K562 (cell line): Measurements from ENCODE around the gene KIF17. TPM values are rescaled to one million over a fixed set of nuclear protein-coding genes. Genes with fewer than 3 reads are reported as not detected.

Experiments
- ATAC-seq: fragments of 200-7000 bp; cut with Tn5 transposase; 3 replicates; pipeline ENCODE4 v1.9.1; 2020; ENCODE audit warnings: moderate library complexity
- BruUV-seq: library from RNA; stranded (reverse); fragments of 400-500 nt; replicated peaks from 2 replicates; lab custom pipeline; 2021; lab: Mats Ljungman, UMichigan
- CTCF ChIA-PET: fragments of 300-600 bp; formaldehyde crosslinking; extraction: SDS; loops from one replicate; lab custom pipeline; 2021; ENCODE audit warnings: low intra/inter-chr PET ratio; lab: Yijun Ruan, JAX
- POLR2A ChIA-PET: fragments of 300-600, 350-650 bp; sonication (Branson Sonifier 250); formaldehyde crosslinking; extraction: SDS; loops from one replicate; lab custom pipeline; 2021; ENCODE audit warnings: antibody characterized with exemption, inconsistent platforms; lab: Yijun Ruan, JAX
- DNase-seq, 4 experiments: peaks; one replicate each; pipeline versions ENCODE4 v3.0.0 to v3.0.0-alpha.2; 2011 to 2018; ENCODE audit warnings: low spot score in 3 of 4, mixed read lengths in 3 of 4; ENCODE audit errors: extremely low read depth in 1 of 4
- FAIRE-seq: peaks from 2 replicates; lab custom pipeline; 2011; peaks lifted over from hg19 to GRCh38; lab: Jason Lieb, UNC
- H2AFZ ChIP-seq: 2 replicates; pipeline ENCODE4 v1.6.0; 2011; ENCODE audit warnings: low read depth, low read length, control low read depth, inconsistent platforms
- H3K27ac ChIP-seq: fragments of 200-600 bp; 3 replicates; pipeline ENCODE4 v1.8.0; 2011; ENCODE audit warnings: low read depth, mild to moderate bottlenecking, control low read depth, inconsistent platforms, low read length, moderate library complexity, mixed read lengths; ENCODE audit errors: extremely low read depth
- H3K27me3 ChIP-seq, 2 experiments: fragments of 300-600 bp in 1 of 2; 2 replicates in 1 of 2; 3 replicates in 1 of 2; pipeline versions ENCODE4 v1.6.0 to v1.8.0; 2011; ENCODE audit warnings: inconsistent platforms in 2 of 2, low read length in 2 of 2, mild to moderate bottlenecking in 1 of 2, mixed read lengths in 1 of 2, moderate library complexity in 1 of 2; ENCODE audit not compliant: control insufficient read depth in 2 of 2, insufficient read depth in 2 of 2
- H3K36me3 ChIP-seq: fragments of 300-600 bp; 3 replicates; pipeline ENCODE4 v1.8.0; 2011; ENCODE audit warnings: mild to moderate bottlenecking, low read length, inconsistent platforms; ENCODE audit not compliant: control insufficient read depth, insufficient read depth
- H3K4me1 ChIP-seq, 2 experiments: fragments of 200-600 bp in 1 of 2; replicated peaks in 1 of 2; 2 replicates in 1 of 2; 3 replicates in 1 of 2; pipeline versions ENCODE4 v1.5.1 to v1.8.0; 2011; ENCODE audit warnings: inconsistent platforms in 2 of 2, low read length in 2 of 2, mild to moderate bottlenecking in 1 of 2, mixed read lengths in 1 of 2, moderate library complexity in 1 of 2; ENCODE audit not compliant: control insufficient read depth in 2 of 2, insufficient read depth in 2 of 2
- H3K4me2 ChIP-seq: 2 replicates; pipeline ENCODE4 v1.6.1; 2011; ENCODE audit warnings: low read length, control low read depth, inconsistent platforms, mixed read lengths; ENCODE audit not compliant: insufficient read depth
- H3K4me3 ChIP-seq: fragments of 200-600 bp; sonication (generic), shearing (Covaris generic); 2 replicates; pipeline ENCODE4 v1.5.1; 2016; ENCODE audit warnings: control low read depth, inconsistent platforms
- H3K79me2 ChIP-seq: fragments of 200-600 bp; 3 replicates; pipeline ENCODE4 v1.8.0; 2011; ENCODE audit warnings: low read length, inconsistent platforms; ENCODE audit not compliant: control insufficient read depth, insufficient read depth
- H3K9ac ChIP-seq, 2 experiments: 2 replicates each; pipeline versions ENCODE4 v1.6.0 to v1.6.1; 2011; ENCODE audit warnings: low read depth in 2 of 2, low read length in 2 of 2, control low read depth in 1 of 2, inconsistent platforms in 1 of 2, mild to moderate bottlenecking in 1 of 2, mixed read lengths in 1 of 2; ENCODE audit not compliant: insufficient read depth in 1 of 2
- H3K9me1 ChIP-seq: one replicate; pipeline ENCODE4 v1.6.0; 2011; ENCODE audit warnings: inconsistent platforms, mild to moderate bottlenecking, low read length, moderate library complexity; ENCODE audit not compliant: control insufficient read depth, insufficient read depth
- H3K9me3 ChIP-seq: replicated peaks from 2 replicates; pipeline ENCODE4 v1.5.1; 2011; ENCODE audit warnings: low read depth, low read length, inconsistent platforms; ENCODE audit not compliant: control insufficient read depth, insufficient read depth
- H4K20me1 ChIP-seq: replicated peaks from 2 replicates; pipeline ENCODE4 v1.6.1; 2011; ENCODE audit warnings: low read length, inconsistent platforms, mixed read lengths; ENCODE audit not compliant: control insufficient read depth, insufficient read depth
- ASH1L ChIP-seq: fragments of 450-650 bp; IDR thresholded peaks from 2 replicates; pipeline ENCODE4 v1.6.1; 2018; ENCODE audit warnings: borderline replicate concordance, mild to moderate bottlenecking, low read depth; ENCODE audit not compliant: partially characterized antibody
- CBFA2T3 ChIP-seq: fragments of 450-650 bp; IDR thresholded peaks from 2 replicates; pipeline ENCODE4 v1.6.1; 2017
- FOSL1 ChIP-seq: fragments of 200-800 bp; sonication (Bioruptor generic); conservative IDR thresholded peaks from 2 replicates; pipeline ENCODE4 v1.6.1; 2016; ENCODE audit warnings: missing genetic modification characterization, missing compliant biosample characterization
- MEF2D ChIP-seq: conservative IDR thresholded peaks from 2 replicates; pipeline ENCODE4 v1.6.1; 2016; ENCODE audit warnings: low read depth, missing genetic modification characterization, missing compliant biosample characterization
- SREBF1 ChIP-seq: fragments of 150-350 bp; IDR thresholded peaks from 2 replicates; pipeline ENCODE4 v1.6.1; 2014; ENCODE audit warnings: antibody characterized with exemption, low read depth, low read length, borderline replicate concordance
- TCF7 ChIP-seq: sonication (generic); IDR thresholded peaks from 2 replicates; pipeline ENCODE4 v1.6.1; 2016; ENCODE audit warnings: antibody characterized with exemption, borderline replicate concordance
- ZNF3 ChIP-seq: fragments of 250-450 bp; sonication (Bioruptor Pico); IDR thresholded peaks from 2 replicates; pipeline ENCODE4 v1.5.0; 2021; ENCODE audit warnings: mild to moderate bottlenecking, moderate library complexity
- ZNF41 ChIP-seq: fragments of 250-450 bp; sonication (Bioruptor Pico); conservative IDR thresholded peaks from 2 replicates; pipeline ENCODE4 v1.4.0; 2020; ENCODE audit warnings: mild to moderate bottlenecking
- ZNF830 ChIP-seq: fragments of 250-450 bp; sonication (Bioruptor Pico); IDR thresholded peaks from 2 replicates; pipeline ENCODE4 v1.5.0; 2021; ENCODE audit warnings: mild to moderate bottlenecking
- WGBS: fragments of 100-300 bp; shearing (Covaris generic); methylation state at CpG from one replicate; pipeline ENCODE4 v1.1.6; 2016; ENCODE audit warnings: low coverage, mixed read lengths; ENCODE audit not compliant: insufficient coverage; ENCODE audit errors: missing lambda C conversion rate; 5-methylcytosine and 5-hydroxymethylcytosine counted together
- in situ Hi-C: fragments of 300-500 bp; cut with MboI; formaldehyde crosslinking; loops from 4 replicates; pipeline ENCODE4 v1.15.0; 2018; ENCODE audit warnings: inconsistent platforms, mixed read lengths
- intact Hi-C: fragments of 100-400 bp; cut with micrococcal nuclease; formaldehyde crosslinking; loops from 2 replicates; pipeline ENCODE4 v1.14.2; 2022
- polyA plus RNA-seq, 8 experiments: library from polyadenylated mRNA; depleted of rRNA in 4 of 8; stranded (reverse) in 5 of 8; unstranded in 3 of 8; fragments of >200 nt; fragmentation: Nextera tagmentation in 2 of 8; fragmentation: Illumina TruSeq in 1 of 8; extraction: Ambion mirVana in 2 of 8; extraction: Trizol in 1 of 8; gene quantifications; 2 replicates each; pipeline versions ENCODE4 v1.2.1 to v1.2.3, GENCODE V29; 2011 to 2014; ENCODE audit warnings: inconsistent platforms in 1 of 8, missing spikeins in 1 of 8
- total RNA-seq, 7 experiments: library from RNA; depleted of rRNA in 6 of 7; stranded (reverse); fragments of >200 nt in 6 of 7; fragmentation: Illumina TruSeq in 2 of 7; extraction: Trizol in 2 of 7; gene quantifications; 2 replicates each; pipeline versions ENCODE4 v1.2.1 to v1.2.3, GENCODE V29; 2011 to 2021; ENCODE audit warnings: low replicate concordance in 1 of 7
- TF ChIP-seq, protein P1 (sequence below): sonication (generic); formaldehyde crosslinking; IDR thresholded peaks from 2 replicates; pipeline ENCODE4 v1.9.0; 2022; ENCODE audit warnings: mild to moderate bottlenecking, missing genetic modification reagents
- TF ChIP-seq, protein P2 (sequence below), 2 experiments: fragments of 450-650 bp in 1 of 2; IDR thresholded peaks; 2 replicates each; pipeline ENCODE4 v1.6.1; 2011 to 2017; ENCODE audit warnings: low read depth in 2 of 2, antibody characterized with exemption in 1 of 2, borderline replicate concordance in 1 of 2, low read length in 1 of 2, mild to moderate bottlenecking in 1 of 2, mixed read lengths in 1 of 2; ENCODE audit not compliant: control insufficient read depth in 1 of 2
- TF ChIP-seq, protein P3 (sequence below), 2 experiments: fragments of 450-650 bp in 1 of 2; sonication (generic) in 1 of 2; formaldehyde crosslinking in 1 of 2; IDR thresholded peaks in 1 of 2; conservative IDR thresholded peaks in 1 of 2; 2 replicates each; pipeline versions ENCODE4 v1.6.1 to v1.8.1; 2016 to 2023; ENCODE audit warnings: mild to moderate bottlenecking in 2 of 2, moderate library complexity in 2 of 2, inconsistent platforms in 1 of 2, missing genetic modification reagents in 1 of 2

Gene KIF17
- total and polyA plus RNA-seq, 9 of the 15 experiments (the other 6 are each of a cell fraction or from before 2014, with no cell fraction given), result 0.04 to 0.47 (median 0.18) TPM; not detected in 5

DNA sequence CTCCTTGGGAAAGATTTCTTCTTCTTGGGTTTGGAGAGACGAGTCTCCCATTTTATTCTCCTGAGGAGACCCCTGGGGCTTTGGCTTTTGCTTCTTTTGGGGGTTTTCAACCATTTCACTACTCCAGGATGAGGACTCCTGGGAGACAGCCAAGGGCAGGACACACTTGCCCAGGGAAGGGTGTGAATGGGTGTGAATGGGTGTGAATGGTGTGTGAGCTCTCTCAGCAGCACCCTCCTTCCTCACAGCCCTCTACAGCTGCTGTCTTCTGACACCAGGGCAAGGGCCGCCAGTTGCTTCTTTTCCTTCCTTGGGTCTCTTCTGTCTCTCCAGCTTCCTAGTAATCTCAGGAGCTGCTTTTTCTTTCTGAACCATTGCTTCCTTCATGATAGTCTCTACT, 24.2 kb downstream of the KIF17 start:
- Histone ChIP-seq H3K79me2 (no peaks in the 10 kb centered on the region), H3K9me1 (no peaks in the 10 kb centered on the region), H3K4me3 (no peak overlapping the region), H2AFZ (no peak overlapping the region), H3K4me2 (no peak overlapping the region), H3K36me3 (no peaks in the 10 kb centered on the region), H3K9ac (no peak overlapping the region), H3K9me3 (no peaks in the 10 kb centered on the region), H3K4me1 (peaks cover 3 to 20% of the 10 kb centered on the region in 2 experiments; a peak in 3 of 5 replicates), H3K27ac (no peak overlapping the region), H4K20me1 (no peaks in the 10 kb centered on the region), H3K27me3 (peaks cover 13 to 52% of the 10 kb centered on the region in 2 experiments)
- POLR2A ChIA-PET, result interaction anchor here (0.6 to 1.4 kb wide), 3 partner anchors 13 to 525 kb away, joined by 3 read pairs; no protein-coding TSS in a partner anchor
- intact Hi-C loops (loop anchor here (10.0 kb wide), 1 partner anchor 201 kb away; no protein-coding TSS in a partner anchor), in situ Hi-C loops (no loop called here)
- ATAC-seq (no peak), DNase-seq (no peak), FAIRE-seq (no peak)
- TF ChIP-seq, protein P1, sequence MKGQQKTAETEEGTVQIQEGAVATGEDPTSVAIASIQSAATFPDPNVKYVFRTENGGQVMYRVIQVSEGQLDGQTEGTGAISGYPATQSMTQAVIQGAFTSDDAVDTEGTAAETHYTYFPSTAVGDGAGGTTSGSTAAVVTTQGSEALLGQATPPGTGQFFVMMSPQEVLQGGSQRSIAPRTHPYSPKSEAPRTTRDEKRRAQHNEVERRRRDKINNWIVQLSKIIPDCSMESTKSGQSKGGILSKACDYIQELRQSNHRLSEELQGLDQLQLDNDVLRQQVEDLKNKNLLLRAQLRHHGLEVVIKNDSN, result no peak
- TF ChIP-seq, protein P2, sequence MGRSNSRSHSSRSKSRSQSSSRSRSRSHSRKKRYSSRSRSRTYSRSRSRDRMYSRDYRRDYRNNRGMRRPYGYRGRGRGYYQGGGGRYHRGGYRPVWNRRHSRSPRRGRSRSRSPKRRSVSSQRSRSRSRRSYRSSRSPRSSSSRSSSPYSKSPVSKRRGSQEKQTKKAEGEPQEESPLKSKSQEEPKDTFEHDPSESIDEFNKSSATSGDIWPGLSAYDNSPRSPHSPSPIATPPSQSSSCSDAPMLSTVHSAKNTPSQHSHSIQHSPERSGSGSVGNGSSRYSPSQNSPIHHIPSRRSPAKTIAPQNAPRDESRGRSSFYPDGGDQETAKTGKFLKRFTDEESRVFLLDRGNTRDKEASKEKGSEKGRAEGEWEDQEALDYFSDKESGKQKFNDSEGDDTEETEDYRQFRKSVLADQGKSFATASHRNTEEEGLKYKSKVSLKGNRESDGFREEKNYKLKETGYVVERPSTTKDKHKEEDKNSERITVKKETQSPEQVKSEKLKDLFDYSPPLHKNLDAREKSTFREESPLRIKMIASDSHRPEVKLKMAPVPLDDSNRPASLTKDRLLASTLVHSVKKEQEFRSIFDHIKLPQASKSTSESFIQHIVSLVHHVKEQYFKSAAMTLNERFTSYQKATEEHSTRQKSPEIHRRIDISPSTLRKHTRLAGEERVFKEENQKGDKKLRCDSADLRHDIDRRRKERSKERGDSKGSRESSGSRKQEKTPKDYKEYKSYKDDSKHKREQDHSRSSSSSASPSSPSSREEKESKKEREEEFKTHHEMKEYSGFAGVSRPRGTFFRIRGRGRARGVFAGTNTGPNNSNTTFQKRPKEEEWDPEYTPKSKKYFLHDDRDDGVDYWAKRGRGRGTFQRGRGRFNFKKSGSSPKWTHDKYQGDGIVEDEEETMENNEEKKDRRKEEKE (IDR thresholded peaks at IDR 0.05; ENCODE audit: borderline replicate concordance in 1 of 2, control insufficient read depth in 1 of 2, low read depth in 2 of 2, low read length in 1 of 2), result no peak
- no peak for TF ChIP-seq ASH1L
- no peak for TF ChIP-seq FOSL1
- TF ChIP-seq CBFA2T3, result no peak
- TF ChIP-seq SREBF1, result no peak
- TF ChIP-seq TCF7, result no peak
- TF ChIP-seq, protein P3, sequence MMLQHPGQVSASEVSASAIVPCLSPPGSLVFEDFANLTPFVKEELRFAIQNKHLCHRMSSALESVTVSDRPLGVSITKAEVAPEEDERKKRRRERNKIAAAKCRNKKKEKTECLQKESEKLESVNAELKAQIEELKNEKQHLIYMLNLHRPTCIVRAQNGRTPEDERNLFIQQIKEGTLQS (IDR thresholded peaks at IDR 0.05), result no peak
- TF ChIP-seq, protein P3 (CRISPR knock-in tag; conservative IDR thresholded peaks at IDR 0.05), result no peak
- TF ChIP-seq ZNF41, result no peak
- no peak for TF ChIP-seq ZNF830 (CRISPR knock-in tag)
- TF ChIP-seq MEF2D, result no peak
- no peak for TF ChIP-seq ZNF3 (CRISPR knock-in tag)
- CTCF ChIA-PET, result no interaction called here
- 0% methylated on average over 2 of the region's 2 CpGs for WGBS
- BruUV-seq, result no TSS peak
